ENCODE results near the gene FAS.

Gene FAS

GRCh38 chr10:88966797-88967196, 23.8 kb upstream of the FAS start:
- TF ChIP-seq YY1 (IDR thresholded peaks at IDR 0.05; ENCODE audit: low read depth) = no peak
- TF ChIP-seq TAF1 (IDR thresholded peaks at IDR 0.05; ENCODE audit: low read depth) = no peak
- no peak for TF ChIP-seq TEAD4 (IDR thresholded peaks at IDR 0.05)
- TF ChIP-seq, protein P1, sequence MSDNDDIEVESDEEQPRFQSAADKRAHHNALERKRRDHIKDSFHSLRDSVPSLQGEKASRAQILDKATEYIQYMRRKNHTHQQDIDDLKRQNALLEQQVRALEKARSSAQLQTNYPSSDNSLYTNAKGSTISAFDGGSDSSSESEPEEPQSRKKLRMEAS (IDR thresholded peaks at IDR 0.05) = no peak
- TF ChIP-seq USF1 (IDR thresholded peaks at IDR 0.05) = no peak

DNA sequence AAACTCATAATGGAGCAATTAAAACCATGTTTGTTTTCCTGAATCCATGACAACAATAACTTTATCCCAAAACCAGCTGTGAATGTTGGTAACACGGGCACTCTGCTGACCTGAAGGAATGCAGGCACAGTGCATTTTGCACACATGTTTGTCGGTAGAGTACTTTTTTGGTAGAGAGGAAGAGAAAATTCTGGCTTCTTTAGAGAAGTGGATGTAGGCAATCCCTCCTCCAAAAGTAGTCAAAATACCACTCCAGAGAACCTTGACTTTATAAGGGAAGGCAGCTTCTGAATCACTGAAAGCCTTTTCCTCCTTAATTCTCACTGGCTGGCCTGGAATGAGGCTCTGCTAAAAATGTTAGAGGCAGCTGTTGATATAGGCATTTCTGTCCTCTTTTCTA, 22.2 kb upstream of the FAS start:
- TF ChIP-seq, protein P1 (IDR thresholded peaks at IDR 0.05) = no peak
- TF ChIP-seq TEAD4 (IDR thresholded peaks at IDR 0.05) (no peak), USF1 (IDR thresholded peaks at IDR 0.05) (no peak), TCF12 (IDR thresholded peaks at IDR 0.05; ENCODE audit: low read depth) (no peak), EP300 (IDR thresholded peaks at IDR 0.05; ENCODE audit: borderline replicate concordance) (no peak), EGR1 (IDR thresholded peaks at IDR 0.05) (no peak), CREB1 (IDR thresholded peaks at IDR 0.05; ENCODE audit: low read depth) (no peak), ZBTB7A (IDR thresholded peaks at IDR 0.05; ENCODE audit: low read depth) (no peak), CEBPB (IDR thresholded peaks at IDR 0.05) (no peak), REST (IDR thresholded peaks at IDR 0.05; ENCODE audit: low read depth) (no peak), FOXM1 (IDR thresholded peaks at IDR 0.05; ENCODE audit: borderline replicate concordance, low read depth) (no peak), NFIC (IDR thresholded peaks at IDR 0.05) (no peak), YY1 (IDR thresholded peaks at IDR 0.05; ENCODE audit: low read depth) (no peak), TAF1 (IDR thresholded peaks at IDR 0.05; ENCODE audit: low read depth) (no peak)

DNA sequence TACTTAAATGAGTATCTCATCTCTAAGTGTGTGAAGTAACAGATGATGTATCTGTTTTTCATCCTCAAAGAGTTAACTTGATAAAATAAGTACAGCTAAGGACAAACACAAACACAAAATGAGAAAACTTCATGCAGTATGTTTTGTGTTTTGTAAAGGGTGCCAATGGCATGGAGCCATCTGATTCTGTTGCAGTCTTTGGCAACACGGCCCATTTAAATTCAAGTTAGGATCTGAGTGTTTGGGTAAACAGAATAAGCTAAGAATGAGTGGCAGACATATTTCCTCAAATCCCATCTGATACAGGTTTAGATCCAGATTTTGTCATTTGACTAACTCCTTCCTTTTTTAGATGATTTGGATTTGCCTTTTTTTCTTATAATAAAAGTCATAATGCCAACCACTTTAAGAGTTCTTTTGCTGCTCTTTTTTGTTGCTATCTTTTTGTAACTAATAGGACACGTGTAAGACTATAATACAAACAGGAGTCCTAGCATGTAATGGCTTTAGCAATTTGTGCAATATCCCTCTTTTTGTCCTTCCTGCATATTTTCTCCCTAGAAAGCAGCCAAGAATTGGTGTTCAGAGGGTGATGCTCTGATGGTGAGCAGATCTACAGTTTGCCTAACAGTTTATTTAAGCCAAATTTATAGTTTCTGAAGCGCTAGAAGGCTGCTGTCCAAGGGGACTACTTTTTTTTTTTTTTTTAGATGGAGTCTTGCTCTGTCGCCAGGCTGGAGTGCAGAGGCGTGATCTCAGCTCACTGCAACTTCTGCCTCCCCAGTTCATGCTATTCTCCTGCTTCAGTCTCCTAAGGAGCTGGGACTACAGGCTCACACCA, 19.2 kb upstream of the FAS start:
- TF ChIP-seq CEBPB (IDR thresholded peaks at IDR 0.05) = no peak
- TF ChIP-seq USF1 (IDR thresholded peaks at IDR 0.05) = no peak
- no peak for TF ChIP-seq YY1 (IDR thresholded peaks at IDR 0.05; ENCODE audit: low read depth)
- TF ChIP-seq TAF1 (IDR thresholded peaks at IDR 0.05; ENCODE audit: low read depth) = no peak
- TF ChIP-seq, protein P1 (IDR thresholded peaks at IDR 0.05) = no peak
- no peak for TF ChIP-seq EGR1 (IDR thresholded peaks at IDR 0.05)

DNA sequence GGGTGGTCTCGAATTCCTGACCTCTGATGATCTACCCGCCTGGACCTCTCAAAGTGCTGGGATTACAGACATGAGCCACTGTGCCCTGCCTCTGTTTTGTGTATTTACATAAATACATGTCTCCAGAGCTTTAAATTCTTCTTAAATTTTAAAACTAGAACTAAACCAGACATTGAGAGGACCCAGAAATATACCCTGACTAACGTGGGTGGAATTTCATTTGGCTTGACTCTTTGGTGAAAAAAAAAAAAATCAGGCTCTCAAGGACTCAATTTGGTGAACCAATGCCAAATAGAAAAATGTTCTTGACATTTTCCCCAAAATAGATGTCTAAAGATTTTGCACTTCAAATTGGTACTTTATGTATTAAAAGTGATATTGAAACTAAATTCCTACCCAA, 16.6 kb upstream of the FAS start:
- TF ChIP-seq RAD21 (IDR thresholded peaks at IDR 0.05; ENCODE audit: low read depth) = no peak
- TF ChIP-seq FOXM1 (IDR thresholded peaks at IDR 0.05; ENCODE audit: borderline replicate concordance, low read depth) = no peak
- TF ChIP-seq CREB1 (IDR thresholded peaks at IDR 0.05; ENCODE audit: low read depth) = no peak
- no peak for TF ChIP-seq EGR1 (IDR thresholded peaks at IDR 0.05)
- TF ChIP-seq USF1 (IDR thresholded peaks at IDR 0.05) = no peak
- TF ChIP-seq, protein P1 (IDR thresholded peaks at IDR 0.05) = no peak
- no peak for TF ChIP-seq NFIC (IDR thresholded peaks at IDR 0.05)
- no peak for TF ChIP-seq CEBPB (IDR thresholded peaks at IDR 0.05)
- no peak for TF ChIP-seq TEAD4 (IDR thresholded peaks at IDR 0.05)
- TF ChIP-seq TCF12 (IDR thresholded peaks at IDR 0.05; ENCODE audit: low read depth) = no peak
- TF ChIP-seq YY1 (IDR thresholded peaks at IDR 0.05; ENCODE audit: low read depth) = no peak
- TF ChIP-seq EP300 (IDR thresholded peaks at IDR 0.05; ENCODE audit: borderline replicate concordance) = no peak
- TF ChIP-seq REST (IDR thresholded peaks at IDR 0.05; ENCODE audit: low read depth) = no peak
